WTC11 (cell line): ENCODE data around the gene ADAMTS2. TPM values are rescaled to one million over a fixed set of nuclear protein-coding genes. Genes with fewer than 3 reads are reported as not detected.

Experiments
- ATAC-seq: fragments of 200-7000 bp; cut with Tn5 transposase; 2 replicates; pipeline ENCODE4 v1.10.0; 2021; ENCODE audit warnings: mild to moderate bottlenecking, moderate library complexity
- CTCF ChIA-PET: fragments of 300-600 bp; sonication (Branson Sonifier 250); formaldehyde crosslinking; loops from one replicate; lab custom pipeline; 2021; ENCODE audit warnings: antibody characterized with exemption; lab: Charles Lee
- POLR2A ChIA-PET: fragments of 350-600 bp; sonication (Branson Sonifier 250); formaldehyde crosslinking; loops from one replicate; lab custom pipeline; 2021; ENCODE audit warnings: antibody characterized with exemption; lab: Charles Lee
- DNase-seq: peaks from one replicate; pipeline ENCODE4 v3.0.0; 2021; ENCODE audit warnings: low spot score
- H3K27ac Mint-ChIP-seq: 2 replicates; pipeline ENCODE4 v1.8.0; 2021; ENCODE audit warnings: mixed read lengths
- H3K27me3 Mint-ChIP-seq: 2 replicates; pipeline ENCODE4 v1.8.0; 2021; ENCODE audit warnings: low read depth, mild to moderate bottlenecking, moderate library complexity, mixed read lengths
- H3K36me3 Mint-ChIP-seq: 2 replicates; pipeline ENCODE4 v1.8.0; 2021; ENCODE audit warnings: mixed read lengths
- H3K4me1 Mint-ChIP-seq: 2 replicates; pipeline ENCODE4 v1.8.0; 2022; ENCODE audit warnings: mixed read lengths
- H3K4me3 Mint-ChIP-seq: 2 replicates; pipeline ENCODE4 v1.8.0; 2021; ENCODE audit warnings: mild to moderate bottlenecking, moderate library complexity, mixed read lengths
- H3K9me3 Mint-ChIP-seq: 2 replicates; pipeline ENCODE4 v1.8.0; 2021; ENCODE audit warnings: mixed read lengths
- CREB1 ChIP-seq: sonication (generic); formaldehyde crosslinking; IDR thresholded peaks from 2 replicates; pipeline ENCODE4 v1.8.0; 2023; ENCODE audit warnings: mild to moderate bottlenecking, missing genetic modification reagents
- CREM ChIP-seq: sonication (generic); formaldehyde crosslinking; IDR thresholded peaks from 2 replicates; pipeline ENCODE4 v1.8.1; 2022; ENCODE audit warnings: mild to moderate bottlenecking, missing genetic modification reagents, moderate library complexity
- FOXK1 ChIP-seq: sonication (generic); formaldehyde crosslinking; IDR thresholded peaks from 2 replicates; pipeline ENCODE4 v1.8.0; 2022; ENCODE audit warnings: mild to moderate bottlenecking, moderate library complexity, missing genetic modification reagents
- GRHL2 ChIP-seq: fragments of 250-450 bp; sonication (Bioruptor Pico); IDR thresholded peaks from 2 replicates; pipeline ENCODE4 v1.8.0; 2022; ENCODE audit warnings: mild to moderate bottlenecking, moderate library complexity; ENCODE audit not compliant: insufficient replicate concordance, severe bottlenecking
- NR1H2 ChIP-seq: sonication (generic); formaldehyde crosslinking; IDR thresholded peaks from 2 replicates; pipeline ENCODE4 v1.9.0; 2021; ENCODE audit warnings: mild to moderate bottlenecking, moderate library complexity, missing genetic modification reagents
- RORB ChIP-seq: fragments of 250-450 bp; sonication (Bioruptor Pico); IDR thresholded peaks from 2 replicates; pipeline ENCODE4 v1.9.0; 2021; ENCODE audit warnings: mild to moderate bottlenecking
- SMAD4 ChIP-seq: sonication (generic); formaldehyde crosslinking; IDR thresholded peaks from 2 replicates; pipeline ENCODE4 v1.8.0; 2022; ENCODE audit warnings: mild to moderate bottlenecking, missing genetic modification reagents
- SOX15 ChIP-seq: fragments of 250-450 bp; sonication (Bioruptor Pico); IDR thresholded peaks from 2 replicates; pipeline ENCODE4 v1.9.0; 2021; ENCODE audit warnings: mild to moderate bottlenecking
- TEAD1 ChIP-seq: sonication (generic); formaldehyde crosslinking; IDR thresholded peaks from 2 replicates; pipeline ENCODE4 v1.8.0; 2022; ENCODE audit warnings: mild to moderate bottlenecking, missing genetic modification reagents
- TEAD4 ChIP-seq: sonication (generic); formaldehyde crosslinking; IDR thresholded peaks from 2 replicates; pipeline ENCODE4 v1.8.0; 2022; ENCODE audit warnings: mild to moderate bottlenecking, missing genetic modification reagents
- TP53 ChIP-seq: sonication (generic); formaldehyde crosslinking; IDR thresholded peaks from 2 replicates; pipeline ENCODE4 v1.8.1; 2023; ENCODE audit warnings: mild to moderate bottlenecking, missing genetic modification reagents
- ZBTB21 ChIP-seq: sonication (generic); formaldehyde crosslinking; IDR thresholded peaks from 2 replicates; pipeline ENCODE4 v1.8.1; 2023; ENCODE audit warnings: mild to moderate bottlenecking, missing genetic modification reagents, borderline replicate concordance
- ZNF219 ChIP-seq: sonication (generic); formaldehyde crosslinking; IDR thresholded peaks from 2 replicates; pipeline ENCODE4 v1.8.0; 2023; ENCODE audit warnings: missing genetic modification reagents, mild to moderate bottlenecking, borderline replicate concordance
- ZNF232 ChIP-seq: sonication (generic); formaldehyde crosslinking; IDR thresholded peaks from 2 replicates; pipeline ENCODE4 v1.8.0; 2022; ENCODE audit warnings: mild to moderate bottlenecking, missing genetic modification reagents
- ZNF396 ChIP-seq: fragments of 250-450 bp; sonication (Bioruptor Pico); IDR thresholded peaks from 2 replicates; pipeline ENCODE4 v1.8.0; 2021; ENCODE audit warnings: mild to moderate bottlenecking, moderate library complexity, borderline replicate concordance
- ZNF671 ChIP-seq: fragments of 250-450 bp; sonication (Bioruptor Pico); IDR thresholded peaks from 2 replicates; pipeline ENCODE4 v1.8.0; 2021; ENCODE audit warnings: mild to moderate bottlenecking
- total RNA-seq: library from RNA; stranded (reverse); gene quantifications from 3 replicates; pipeline ENCODE4 v1.2.3, GENCODE V29; 2021
- TF ChIP-seq, protein P1 (sequence below): fragments of 250-450 bp; sonication (Bioruptor Pico); IDR thresholded peaks from 2 replicates; pipeline ENCODE4 v1.8.0; 2021; ENCODE audit warnings: mild to moderate bottlenecking
- TF ChIP-seq, protein P2 (sequence below): sonication (generic); formaldehyde crosslinking; IDR thresholded peaks from 2 replicates; pipeline ENCODE4 v1.8.0; 2023; ENCODE audit warnings: missing genetic modification reagents, mild to moderate bottlenecking, borderline replicate concordance
- TF ChIP-seq, protein P3 (sequence below): sonication (generic); formaldehyde crosslinking; IDR thresholded peaks from 2 replicates; pipeline ENCODE4 v1.8.0; 2022; ENCODE audit warnings: mild to moderate bottlenecking, missing genetic modification reagents
- TF ChIP-seq, protein P4 (sequence below): sonication (generic); formaldehyde crosslinking; IDR thresholded peaks from 2 replicates; pipeline ENCODE4 v1.8.0; 2022; ENCODE audit warnings: missing genetic modification reagents
- TF ChIP-seq, protein P5 (sequence below): sonication (generic); formaldehyde crosslinking; IDR thresholded peaks from 2 replicates; pipeline ENCODE4 v1.8.1; 2023; ENCODE audit warnings: mild to moderate bottlenecking, missing genetic modification reagents, moderate library complexity
- TF ChIP-seq, protein P6 (sequence below): sonication (generic); formaldehyde crosslinking; IDR thresholded peaks from 2 replicates; pipeline ENCODE4 v1.8.1; 2023; ENCODE audit warnings: mild to moderate bottlenecking, missing genetic modification reagents
- TF ChIP-seq, protein P7 (sequence below): sonication (generic); formaldehyde crosslinking; IDR thresholded peaks from 2 replicates; pipeline ENCODE4 v1.8.1; 2022; ENCODE audit warnings: mild to moderate bottlenecking, moderate library complexity, missing genetic modification reagents

ADAMTS2 gene
- total RNA-seq, 1 experiment from 2014 or later = 11.2 TPM

DNA sequence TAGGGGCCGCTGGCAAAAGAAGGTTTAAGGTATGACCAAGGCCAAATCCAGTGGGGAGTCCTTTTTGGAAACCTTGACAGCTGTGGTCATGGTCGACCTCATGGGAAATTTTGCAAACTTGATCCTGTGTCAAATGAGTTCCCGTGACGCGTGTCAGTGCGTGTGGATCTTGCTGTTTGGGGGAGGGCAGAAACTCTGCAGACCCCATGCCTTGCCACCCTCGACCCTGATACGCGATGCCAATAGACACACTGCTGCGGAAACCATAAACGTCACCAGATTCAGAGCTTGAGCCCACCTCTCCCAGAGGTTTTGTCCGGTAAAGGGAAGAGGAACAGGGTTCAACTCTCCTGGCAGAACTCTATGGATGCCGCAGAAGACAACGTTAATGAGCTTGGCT lies 104.7 kb downstream of the ADAMTS2 start (continued):
- TF ChIP-seq ZBTB21 (CRISPR knock-in tag) = no peak
- TF ChIP-seq, all 79 proteins: peak for 0

DNA sequence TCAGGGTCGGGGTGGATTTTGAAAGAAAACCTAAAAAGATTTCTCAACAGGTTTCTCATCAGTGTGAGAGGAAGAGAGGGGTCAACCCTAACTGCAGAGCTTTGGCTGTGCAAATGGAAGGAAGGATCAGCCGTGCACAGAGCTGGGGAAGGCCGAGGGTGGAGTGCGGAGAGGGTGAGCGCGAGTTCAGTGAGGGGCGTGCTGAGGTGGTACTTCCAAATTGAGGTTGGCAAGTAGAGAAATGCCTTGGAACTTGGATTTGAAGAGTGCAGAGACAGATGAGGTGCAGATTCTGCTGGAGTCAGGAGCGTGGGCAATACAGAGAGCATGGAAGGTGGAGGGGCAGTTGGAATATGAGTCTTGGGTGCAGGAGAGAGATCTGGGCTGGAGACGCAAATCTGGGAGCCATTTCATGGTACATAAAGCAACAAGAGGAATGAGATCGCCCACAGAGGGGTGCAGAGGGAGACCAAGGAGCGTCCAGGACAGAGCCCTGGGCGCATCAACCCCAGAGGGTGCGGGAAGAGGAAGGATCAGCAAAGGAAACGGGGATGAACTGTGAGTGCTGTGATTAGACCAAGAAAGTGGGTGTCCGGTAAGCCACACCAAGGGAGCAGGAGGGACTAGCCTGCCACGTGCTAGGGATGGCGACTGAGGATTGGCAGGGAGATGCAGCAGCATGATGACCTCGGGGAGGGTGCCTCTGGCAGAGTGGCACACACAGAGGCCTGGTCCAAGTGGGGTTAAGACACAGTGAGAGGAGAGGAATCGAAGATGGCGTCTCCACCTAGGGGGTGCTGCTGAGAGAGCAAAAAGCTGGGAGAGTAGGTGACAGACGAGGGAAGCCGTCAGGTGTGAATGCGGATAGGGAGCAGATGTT lies 105.8 kb downstream of the ADAMTS2 start:
- H3K9me3 Mint-ChIP-seq = peaks cover 22% of the 10 kb centered on the region
- POLR2A ChIA-PET = no interaction called here

DNA sequence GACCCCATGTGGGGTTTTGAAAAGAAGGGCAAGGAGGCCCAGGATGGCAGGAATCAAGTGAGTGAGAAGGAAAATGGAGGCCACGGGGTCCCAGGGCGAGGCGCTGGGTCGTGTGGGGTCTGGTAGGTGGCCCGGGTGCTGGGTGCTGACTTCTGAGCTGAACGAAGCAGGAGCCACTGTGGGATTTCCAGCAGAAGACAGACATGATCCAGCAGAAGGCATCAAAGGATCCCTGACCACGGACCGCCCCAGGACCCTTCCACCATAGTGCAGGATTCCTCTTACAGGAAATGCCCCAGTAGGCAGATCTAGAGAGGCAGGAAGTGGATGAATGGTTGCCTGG lies 106.7 kb downstream of the ADAMTS2 start:
- DNase-seq = peak; percentile 2
- Mint-ChIP-seq H3K27me3 (peaks cover 4% of the 10 kb centered on the region), H3K4me1 (peaks cover 33% of the 10 kb centered on the region), H3K27ac (no peak overlapping the region; the same call in 1 of the 2 replicates), H3K4me3 (no peak overlapping the region), H3K9me3 (peaks cover 22% of the 10 kb centered on the region), H3K36me3 (peaks cover 5% of the 10 kb centered on the region)
- ChIA-PET POLR2A (no interaction called here), CTCF (no interaction called here)
- no peak for ATAC-seq
- TF ChIP-seq RORB (CRISPR knock-in tag) (no peak), ZNF232 (CRISPR knock-in tag) (no peak)
- TF ChIP-seq, protein P1, sequence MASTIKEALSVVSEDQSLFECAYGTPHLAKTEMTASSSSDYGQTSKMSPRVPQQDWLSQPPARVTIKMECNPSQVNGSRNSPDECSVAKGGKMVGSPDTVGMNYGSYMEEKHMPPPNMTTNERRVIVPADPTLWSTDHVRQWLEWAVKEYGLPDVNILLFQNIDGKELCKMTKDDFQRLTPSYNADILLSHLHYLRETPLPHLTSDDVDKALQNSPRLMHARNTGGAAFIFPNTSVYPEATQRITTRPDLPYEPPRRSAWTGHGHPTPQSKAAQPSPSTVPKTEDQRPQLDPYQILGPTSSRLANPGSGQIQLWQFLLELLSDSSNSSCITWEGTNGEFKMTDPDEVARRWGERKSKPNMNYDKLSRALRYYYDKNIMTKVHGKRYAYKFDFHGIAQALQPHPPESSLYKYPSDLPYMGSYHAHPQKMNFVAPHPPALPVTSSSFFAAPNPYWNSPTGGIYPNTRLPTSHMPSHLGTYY (CRISPR knock-in tag) = no peak
- TF ChIP-seq, protein P2, sequence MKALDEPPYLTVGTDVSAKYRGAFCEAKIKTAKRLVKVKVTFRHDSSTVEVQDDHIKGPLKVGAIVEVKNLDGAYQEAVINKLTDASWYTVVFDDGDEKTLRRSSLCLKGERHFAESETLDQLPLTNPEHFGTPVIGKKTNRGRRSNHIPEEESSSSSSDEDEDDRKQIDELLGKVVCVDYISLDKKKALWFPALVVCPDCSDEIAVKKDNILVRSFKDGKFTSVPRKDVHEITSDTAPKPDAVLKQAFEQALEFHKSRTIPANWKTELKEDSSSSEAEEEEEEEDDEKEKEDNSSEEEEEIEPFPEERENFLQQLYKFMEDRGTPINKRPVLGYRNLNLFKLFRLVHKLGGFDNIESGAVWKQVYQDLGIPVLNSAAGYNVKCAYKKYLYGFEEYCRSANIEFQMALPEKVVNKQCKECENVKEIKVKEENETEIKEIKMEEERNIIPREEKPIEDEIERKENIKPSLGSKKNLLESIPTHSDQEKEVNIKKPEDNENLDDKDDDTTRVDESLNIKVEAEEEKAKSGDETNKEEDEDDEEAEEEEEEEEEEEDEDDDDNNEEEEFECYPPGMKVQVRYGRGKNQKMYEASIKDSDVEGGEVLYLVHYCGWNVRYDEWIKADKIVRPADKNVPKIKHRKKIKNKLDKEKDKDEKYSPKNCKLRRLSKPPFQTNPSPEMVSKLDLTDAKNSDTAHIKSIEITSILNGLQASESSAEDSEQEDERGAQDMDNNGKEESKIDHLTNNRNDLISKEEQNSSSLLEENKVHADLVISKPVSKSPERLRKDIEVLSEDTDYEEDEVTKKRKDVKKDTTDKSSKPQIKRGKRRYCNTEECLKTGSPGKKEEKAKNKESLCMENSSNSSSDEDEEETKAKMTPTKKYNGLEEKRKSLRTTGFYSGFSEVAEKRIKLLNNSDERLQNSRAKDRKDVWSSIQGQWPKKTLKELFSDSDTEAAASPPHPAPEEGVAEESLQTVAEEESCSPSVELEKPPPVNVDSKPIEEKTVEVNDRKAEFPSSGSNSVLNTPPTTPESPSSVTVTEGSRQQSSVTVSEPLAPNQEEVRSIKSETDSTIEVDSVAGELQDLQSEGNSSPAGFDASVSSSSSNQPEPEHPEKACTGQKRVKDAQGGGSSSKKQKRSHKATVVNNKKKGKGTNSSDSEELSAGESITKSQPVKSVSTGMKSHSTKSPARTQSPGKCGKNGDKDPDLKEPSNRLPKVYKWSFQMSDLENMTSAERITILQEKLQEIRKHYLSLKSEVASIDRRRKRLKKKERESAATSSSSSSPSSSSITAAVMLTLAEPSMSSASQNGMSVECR (CRISPR knock-in tag) = no peak

More for the DNA sequence above, 105.8 kb downstream of the ADAMTS2 start:
- Mint-ChIP-seq H3K4me3 (no peak overlapping the region), H3K4me1 (peaks cover 32% of the 10 kb centered on the region), H3K27ac (no peak overlapping the region), H3K27me3 (peaks cover 4% of the 10 kb centered on the region), H3K36me3 (peaks cover 5% of the 10 kb centered on the region)
- no peak for TF ChIP-seq ZNF396 (CRISPR knock-in tag)
- no peak for TF ChIP-seq TEAD1 (CRISPR knock-in tag)
- no peak for TF ChIP-seq NR1H2 (CRISPR knock-in tag)
- no peak for TF ChIP-seq ZBTB21 (CRISPR knock-in tag)
- TF ChIP-seq, protein P3, sequence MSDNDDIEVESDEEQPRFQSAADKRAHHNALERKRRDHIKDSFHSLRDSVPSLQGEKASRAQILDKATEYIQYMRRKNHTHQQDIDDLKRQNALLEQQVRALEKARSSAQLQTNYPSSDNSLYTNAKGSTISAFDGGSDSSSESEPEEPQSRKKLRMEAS (CRISPR knock-in tag) = no peak
- TF ChIP-seq, protein P4, sequence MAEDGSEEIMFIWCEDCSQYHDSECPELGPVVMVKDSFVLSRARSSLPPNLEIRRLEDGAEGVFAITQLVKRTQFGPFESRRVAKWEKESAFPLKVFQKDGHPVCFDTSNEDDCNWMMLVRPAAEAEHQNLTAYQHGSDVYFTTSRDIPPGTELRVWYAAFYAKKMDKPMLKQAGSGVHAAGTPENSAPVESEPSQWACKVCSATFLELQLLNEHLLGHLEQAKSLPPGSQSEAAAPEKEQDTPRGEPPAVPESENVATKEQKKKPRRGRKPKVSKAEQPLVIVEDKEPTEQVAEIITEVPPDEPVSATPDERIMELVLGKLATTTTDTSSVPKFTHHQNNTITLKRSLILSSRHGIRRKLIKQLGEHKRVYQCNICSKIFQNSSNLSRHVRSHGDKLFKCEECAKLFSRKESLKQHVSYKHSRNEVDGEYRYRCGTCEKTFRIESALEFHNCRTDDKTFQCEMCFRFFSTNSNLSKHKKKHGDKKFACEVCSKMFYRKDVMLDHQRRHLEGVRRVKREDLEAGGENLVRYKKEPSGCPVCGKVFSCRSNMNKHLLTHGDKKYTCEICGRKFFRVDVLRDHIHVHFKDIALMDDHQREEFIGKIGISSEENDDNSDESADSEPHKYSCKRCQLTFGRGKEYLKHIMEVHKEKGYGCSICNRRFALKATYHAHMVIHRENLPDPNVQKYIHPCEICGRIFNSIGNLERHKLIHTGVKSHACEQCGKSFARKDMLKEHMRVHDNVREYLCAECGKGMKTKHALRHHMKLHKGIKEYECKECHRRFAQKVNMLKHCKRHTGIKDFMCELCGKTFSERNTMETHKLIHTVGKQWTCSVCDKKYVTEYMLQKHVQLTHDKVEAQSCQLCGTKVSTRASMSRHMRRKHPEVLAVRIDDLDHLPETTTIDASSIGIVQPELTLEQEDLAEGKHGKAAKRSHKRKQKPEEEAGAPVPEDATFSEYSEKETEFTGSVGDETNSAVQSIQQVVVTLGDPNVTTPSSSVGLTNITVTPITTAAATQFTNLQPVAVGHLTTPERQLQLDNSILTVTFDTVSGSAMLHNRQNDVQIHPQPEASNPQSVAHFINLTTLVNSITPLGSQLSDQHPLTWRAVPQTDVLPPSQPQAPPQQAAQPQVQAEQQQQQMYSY (CRISPR knock-in tag) = no peak
- TF ChIP-seq ZNF671 (CRISPR knock-in tag) = no peak
- no peak for TF ChIP-seq TEAD4 (CRISPR knock-in tag)
- TF ChIP-seq, protein P5, sequence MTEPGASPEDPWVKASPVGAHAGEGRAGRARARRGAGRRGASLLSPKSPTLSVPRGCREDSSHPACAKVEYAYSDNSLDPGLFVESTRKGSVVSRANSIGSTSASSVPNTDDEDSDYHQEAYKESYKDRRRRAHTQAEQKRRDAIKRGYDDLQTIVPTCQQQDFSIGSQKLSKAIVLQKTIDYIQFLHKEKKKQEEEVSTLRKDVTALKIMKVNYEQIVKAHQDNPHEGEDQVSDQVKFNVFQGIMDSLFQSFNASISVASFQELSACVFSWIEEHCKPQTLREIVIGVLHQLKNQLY = no peak
- no peak for TF ChIP-seq ZNF232 (CRISPR knock-in tag)
- TF ChIP-seq FOXK1 (CRISPR knock-in tag) = no peak
- no peak for TF ChIP-seq CREB1 (CRISPR knock-in tag)
- TF ChIP-seq CREM = no peak
- no peak for TF ChIP-seq SOX15
- no peak for TF ChIP-seq SMAD4 (CRISPR knock-in tag)
- TF ChIP-seq TP53 = no peak
- no peak for TF ChIP-seq ZNF219 (CRISPR knock-in tag)
- TF ChIP-seq, protein P6, sequence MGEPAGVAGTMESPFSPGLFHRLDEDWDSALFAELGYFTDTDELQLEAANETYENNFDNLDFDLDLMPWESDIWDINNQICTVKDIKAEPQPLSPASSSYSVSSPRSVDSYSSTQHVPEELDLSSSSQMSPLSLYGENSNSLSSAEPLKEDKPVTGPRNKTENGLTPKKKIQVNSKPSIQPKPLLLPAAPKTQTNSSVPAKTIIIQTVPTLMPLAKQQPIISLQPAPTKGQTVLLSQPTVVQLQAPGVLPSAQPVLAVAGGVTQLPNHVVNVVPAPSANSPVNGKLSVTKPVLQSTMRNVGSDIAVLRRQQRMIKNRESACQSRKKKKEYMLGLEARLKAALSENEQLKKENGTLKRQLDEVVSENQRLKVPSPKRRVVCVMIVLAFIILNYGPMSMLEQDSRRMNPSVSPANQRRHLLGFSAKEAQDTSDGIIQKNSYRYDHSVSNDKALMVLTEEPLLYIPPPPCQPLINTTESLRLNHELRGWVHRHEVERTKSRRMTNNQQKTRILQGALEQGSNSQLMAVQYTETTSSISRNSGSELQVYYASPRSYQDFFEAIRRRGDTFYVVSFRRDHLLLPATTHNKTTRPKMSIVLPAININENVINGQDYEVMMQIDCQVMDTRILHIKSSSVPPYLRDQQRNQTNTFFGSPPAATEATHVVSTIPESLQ (CRISPR knock-in tag) = no peak
- TF ChIP-seq GRHL2 (CRISPR knock-in tag) = no peak
- TF ChIP-seq, protein P7, sequence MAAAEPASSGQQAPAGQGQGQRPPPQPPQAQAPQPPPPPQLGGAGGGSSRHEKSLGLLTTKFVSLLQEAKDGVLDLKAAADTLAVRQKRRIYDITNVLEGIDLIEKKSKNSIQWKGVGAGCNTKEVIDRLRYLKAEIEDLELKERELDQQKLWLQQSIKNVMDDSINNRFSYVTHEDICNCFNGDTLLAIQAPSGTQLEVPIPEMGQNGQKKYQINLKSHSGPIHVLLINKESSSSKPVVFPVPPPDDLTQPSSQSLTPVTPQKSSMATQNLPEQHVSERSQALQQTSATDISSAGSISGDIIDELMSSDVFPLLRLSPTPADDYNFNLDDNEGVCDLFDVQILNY (CRISPR knock-in tag) = no peak
- CTCF ChIA-PET = interaction anchor here (1.0 kb wide), 1 partner anchor 11 kb away, joined by 3 read pairs; no protein-coding TSS in a partner anchor
- no peak for ATAC-seq
- DNase-seq = peak; percentile 7
